ENCODE results near the gene EML1. TPM values are rescaled to one million over a fixed set of nuclear protein-coding genes. Genes with fewer than 3 reads are reported as not detected.

Gene EML1
- total and polyA plus RNA-seq, 10 donors = 1.8 to 15.5 (median 6.0) TPM

GRCh38 chr14:99921425-99921824 is 128.2 kb downstream of the EML1 start:
- Histone ChIP-seq H3K27me3 (replicated peaks in 1 of 7) (no peaks in the 10 kb centered on the region), H3K4me1 (no peaks in the 10 kb centered on the region), H3K4me3 (no peak overlapping the region), H3K9me3 (no peaks in the 10 kb centered on the region), H3K27ac (no peak overlapping the region), H3K36me3 (peaks cover 0 to 6% (median 0%) of the 10 kb centered on the region in 6 donors)
- 93 to 96% (median 95%) methylated on average over 4 of the region's 4 CpGs for WGBS, 5 donors
- no peak for DNase-seq
- intact Hi-C loops (cut with DNase I; ENCODE audit: low total_unique reads) = no loop called here
- TF ChIP-seq POLR2A (IDR thresholded peaks at IDR 0.05) (no peak), POLR2AphosphoS5 (IDR thresholded peaks at IDR 0.05) (no peak), CTCF (IDR thresholded peaks at IDR 0.05 in 8 of 11, conservative IDR thresholded peaks at IDR 0.05 in 3 of 11) (no peak)

GRCh38 chr14:99924379-99924778 is 131.2 kb downstream of the EML1 start:
- Histone ChIP-seq H3K4me1 (no peaks in the 10 kb centered on the region), H3K36me3 (no peaks in the 10 kb centered on the region), H3K4me3 (no peak overlapping the region), H3K9me3 (peaks cover 0 to 8% (median 0%) of the 10 kb centered on the region in 8 donors), H3K27me3 (replicated peaks in 1 of 7) (no peaks in the 10 kb centered on the region), H3K27ac (no peak overlapping the region)
- intact Hi-C loops (cut with DNase I; ENCODE audit: low total_unique reads) = no loop called here
- no peak for TF ChIP-seq POLR2AphosphoS5 (IDR thresholded peaks at IDR 0.05)
- 49 to 63% (median 52%) methylated on average over 1 of the region's 1 CpG for WGBS, 5 donors
- DNase-seq = no peak

- H3K36me3 ChIP-seq = no peaks in the 10 kb centered on the region
- peaks cover 0 to 8% (median 0%) of the 10 kb centered on the region in 8 donors for H3K9me3 ChIP-seq
- no peak for DNase-seq
- no peaks in the 10 kb centered on the region for H3K4me1 ChIP-seq
- intact Hi-C loops (cut with DNase I; ENCODE audit: low total_unique reads) = no loop called here
- WGBS, 5 donors = 93 to 98% (median 95%) methylated on average over 7 of the region's 7 CpGs
- H3K27me3 ChIP-seq (replicated peaks in 1 of 7) = no peaks in the 10 kb centered on the region
- TF ChIP-seq POLR2A (IDR thresholded peaks at IDR 0.05) = no peak
- no peak for TF ChIP-seq CTCF (IDR thresholded peaks at IDR 0.05 in 8 of 11, conservative IDR thresholded peaks at IDR 0.05 in 3 of 11)
- no peak for TF ChIP-seq POLR2AphosphoS5 (IDR thresholded peaks at IDR 0.05)
- no peak overlapping the region for H3K27ac ChIP-seq
- H3K4me3 ChIP-seq = no peak overlapping the region
Measured at GRCh38 chr14:99925471-99925870, 132.3 kb downstream of the EML1 start.

- intact Hi-C loops (cut with DNase I; ENCODE audit: low total_unique reads) = no loop called here
- Histone ChIP-seq H3K4me1 (no peaks in the 10 kb centered on the region), H3K27ac (no peak overlapping the region), H3K36me3 (no peaks in the 10 kb centered on the region), H3K4me3 (no peak overlapping the region), H3K27me3 (replicated peaks in 1 of 7) (peaks cover 0 to 8% (median 0%) of the 10 kb centered on the region in 7 donors), H3K9me3 (peaks cover 0 to 8% (median 0%) of the 10 kb centered on the region in 8 donors)
- DNase-seq = no peak
- 88 to 97% (median 91%) methylated on average over 5 of the region's 5 CpGs for WGBS, 5 donors
- TF ChIP-seq POLR2A (IDR thresholded peaks at IDR 0.05) = no peak
- no peak for TF ChIP-seq CTCF (IDR thresholded peaks at IDR 0.05 in 8 of 11, conservative IDR thresholded peaks at IDR 0.05 in 3 of 11)
- TF ChIP-seq POLR2AphosphoS5 (IDR thresholded peaks at IDR 0.05) = no peak
Measured at GRCh38 chr14:99928963-99929362, 135.8 kb downstream of the EML1 start.

GRCh38 chr14:99929601-99930000 is 136.4 kb downstream of the EML1 start:
- 86 to 93% (median 91%) methylated on average over 6 of the region's 6 CpGs for WGBS, 5 donors

More at GRCh38 chr14:99929601-99930000, 136.4 kb downstream of the EML1 start:
- Histone ChIP-seq H3K4me1 (no peaks in the 10 kb centered on the region), H3K4me3 (no peak overlapping the region), H3K36me3 (no peaks in the 10 kb centered on the region), H3K27me3 (replicated peaks in 1 of 7) (peaks cover 0 to 8% (median 0%) of the 10 kb centered on the region in 7 donors), H3K27ac (no peak overlapping the region), H3K9me3 (peaks cover 0 to 8% (median 0%) of the 10 kb centered on the region in 8 donors)
- TF ChIP-seq CTCF (IDR thresholded peaks at IDR 0.05 in 8 of 11, conservative IDR thresholded peaks at IDR 0.05 in 3 of 11) = no peak
- intact Hi-C loops (cut with DNase I; ENCODE audit: low total_unique reads) = no loop called here
- DNase-seq = no peak

All from spleen (tissue), 11 donors.